HepG2 (cell line): ENCODE measurements around the gene SYCE3. TPM values are rescaled to one million over a fixed set of nuclear protein-coding genes. Genes with fewer than 3 reads are reported as not detected.

Source experiments
- AHDC1 ChIP-seq: sonication (generic); formaldehyde crosslinking; IDR thresholded peaks from 2 replicates; pipeline ENCODE4 v1.5.1; 2020; ENCODE audit warnings: mild to moderate bottlenecking, missing genetic modification reagents, borderline replicate concordance
- AKAP8 ChIP-seq: sonication (generic); formaldehyde crosslinking; IDR thresholded peaks from 2 replicates; pipeline ENCODE4 v1.5.1; 2020; ENCODE audit warnings: mild to moderate bottlenecking, missing genetic modification reagents
- CENPT ChIP-seq: sonication (generic); formaldehyde crosslinking; IDR thresholded peaks from 2 replicates; pipeline ENCODE4 v1.8.0; 2022; ENCODE audit warnings: low read depth, mild to moderate bottlenecking, moderate library complexity, missing genetic modification reagents
- FOSL2 ChIP-seq: sonication (generic); formaldehyde crosslinking; IDR thresholded peaks from 2 replicates; pipeline ENCODE4 v1.4.0; 2020; ENCODE audit warnings: missing genetic modification reagents
- HNF1B ChIP-seq: sonication (generic); formaldehyde crosslinking; IDR thresholded peaks from 2 replicates; pipeline ENCODE4 v1.5.1; 2020; ENCODE audit warnings: mild to moderate bottlenecking, moderate library complexity, missing genetic modification reagents
- HOXA5 ChIP-seq: sonication (generic); formaldehyde crosslinking; IDR thresholded peaks from 2 replicates; pipeline ENCODE4 v1.4.0; 2020; ENCODE audit warnings: missing genetic modification reagents
- JDP2 ChIP-seq: sonication (generic); formaldehyde crosslinking; IDR thresholded peaks from 2 replicates; pipeline ENCODE4 v1.8.1; 2022; ENCODE audit warnings: missing genetic modification reagents, borderline replicate concordance
- KDM5B ChIP-seq: sonication (generic); formaldehyde crosslinking; IDR thresholded peaks from 2 replicates; pipeline ENCODE4 v1.4.0; 2020; ENCODE audit warnings: missing genetic modification reagents, mild to moderate bottlenecking, borderline replicate concordance
- RFX1 ChIP-seq: fragments of 450-650 bp; IDR thresholded peaks from 2 replicates; pipeline ENCODE4 v1.6.1; 2017
- SAP130 ChIP-seq: IDR thresholded peaks from 2 replicates; pipeline ENCODE4 v1.6.1; 2016; ENCODE audit warnings: low read depth
- TMF1 ChIP-seq: sonication (generic); formaldehyde crosslinking; IDR thresholded peaks from 2 replicates; pipeline ENCODE4 v1.8.1; 2022; ENCODE audit warnings: low read depth, missing genetic modification reagents
- YY1 ChIP-seq: IDR thresholded peaks from 2 replicates; pipeline ENCODE4 v1.6.1; 2011; ENCODE audit warnings: low read length, low read depth, moderate library complexity, mild to moderate bottlenecking; ENCODE audit not compliant: insufficient read depth, insufficient replicate concordance
- ZNF121 ChIP-seq: sonication (generic); formaldehyde crosslinking; IDR thresholded peaks from 2 replicates; pipeline ENCODE4 v1.5.0; 2020; ENCODE audit warnings: mild to moderate bottlenecking, missing genetic modification reagents
- ZNF337 ChIP-seq: sonication (generic); formaldehyde crosslinking; IDR thresholded peaks from 2 replicates; pipeline ENCODE4 v1.5.1; 2020; ENCODE audit warnings: missing genetic modification reagents, low read depth, mild to moderate bottlenecking, borderline replicate concordance
- ZNF501 ChIP-seq: sonication (generic); formaldehyde crosslinking; IDR thresholded peaks from 2 replicates; pipeline ENCODE4 v1.5.1; 2020; ENCODE audit warnings: mild to moderate bottlenecking, moderate library complexity, missing genetic modification reagents
- ZNF567 ChIP-seq: sonication (generic); formaldehyde crosslinking; IDR thresholded peaks from 2 replicates; pipeline ENCODE4 v1.8.1; 2023; ENCODE audit warnings: mild to moderate bottlenecking, missing genetic modification reagents, borderline replicate concordance
- ZNF574 ChIP-seq: sonication (generic); formaldehyde crosslinking; IDR thresholded peaks from 2 replicates; pipeline ENCODE4 v1.4.0; 2020; ENCODE audit warnings: missing genetic modification reagents
- ZNF598 ChIP-seq: sonication (generic); formaldehyde crosslinking; IDR thresholded peaks from 2 replicates; pipeline ENCODE4 v1.5.1; 2020; ENCODE audit warnings: mild to moderate bottlenecking, missing genetic modification reagents, borderline replicate concordance
- polyA plus RNA-seq, 8 experiments: library from polyadenylated mRNA; depleted of rRNA in 3 of 8; stranded (reverse) in 7 of 8; unstranded in 1 of 8; fragments of >200 nt; fragmentation: Illumina TruSeq in 4 of 8; extraction: Trizol in 4 of 8; gene quantifications; 2 replicates each; pipeline versions ENCODE4 v1.2.1 to v1.2.3, GENCODE V29; 2011 to 2016; ENCODE audit warnings: low read depth in 4 of 8, missing spikeins in 1 of 8, mixed read lengths in 1 of 8; ENCODE audit not compliant: insufficient read depth in 1 of 8
- total RNA-seq, 5 experiments: library from RNA; depleted of rRNA; stranded (reverse); fragments of >200 nt; fragmentation: Illumina TruSeq; extraction: Trizol; gene quantifications; 2 replicates each; pipeline ENCODE4 v1.2.3, GENCODE V29; 2016; ENCODE audit warnings: low read depth in 1 of 5

SYCE3 gene
- total and polyA plus RNA-seq, 2 of the 13 experiments (the other 11 are each of a cell fraction or from before 2014, with no cell fraction given): not detected

GRCh38 chr22:50531962-50532674, 30.6 kb downstream of the SYCE3 start (continued):
- TF ChIP-seq ZNF574 (CRISPR knock-in tag) (peak; percentile 16; the same call in 1 of the 2 replicates), ZNF121 (CRISPR knock-in tag) (no peak), ZNF501 (CRISPR knock-in tag) (0 out of 2 replicates have a peak, but pooled peaks have one; percentile 37), FOSL2 (CRISPR knock-in tag) (peak; percentile 25; the same call in 1 of the 2 replicates), CENPT (no peak), ZNF598 (CRISPR knock-in tag) (0 out of 2 replicates have a peak, but pooled peaks have one; percentile 45), TMF1 (no peak), KDM5B (CRISPR knock-in tag) (peak; percentile 53; the same call in 1 of the 2 replicates), HNF1B (CRISPR knock-in tag) (0 out of 2 replicates have a peak, but pooled peaks have one; percentile 22), JDP2 (CRISPR knock-in tag) (no peak), AKAP8 (CRISPR knock-in tag) (peak; percentile 98), YY1 (peak; percentile 18), ZNF337 (CRISPR knock-in tag) (peak; percentile 45; the same call in 1 of the 2 replicates), RFX1 (peak; percentile 25; the same call in 1 of the 2 replicates), AHDC1 (no peak), HOXA5 (CRISPR knock-in tag) (peak; percentile 24; the same call in 1 of the 2 replicates), SAP130 (CRISPR knock-in tag) (peak; percentile 23; the same call in 1 of the 2 replicates), ZNF567 (CRISPR knock-in tag) (no peak)
